NCI-H526 (cell line): ENCODE measurements around the gene ATP8A2.
"Not testable (repeated sequence)": the region's sequence is repeated elsewhere in the genome, so short reads cannot be mapped to it uniquely, and the experiment has no call there.

Experiments
- DNase-seq, 2 experiments: peaks; one replicate each; lab custom pipeline; 2025; lab: John Stamatoyannopoulos, UW

The ATP8A2 gene

GRCh38 chr13:25806264-25806974, 434.6 kb downstream of the ATP8A2 start:
- no peak for DNase-seq

GRCh38 chr13:25807562-25807961, 435.8 kb downstream of the ATP8A2 start:
- no peak for DNase-seq

- DNase-seq = no peak
Measured at GRCh38 chr13:25811506-25811905, 439.7 kb downstream of the ATP8A2 start.

- DNase-seq = no peak
Measured at GRCh38 chr13:25816239-25816638, 444.5 kb downstream of the ATP8A2 start.

- peak; percentile 63 to 73 for DNase-seq
Measured at GRCh38 chr13:25819856-25820530, 448.2 kb downstream of the ATP8A2 start.

GRCh38 chr13:25821776-25822175, 450.0 kb downstream of the ATP8A2 start:
- DNase-seq = no peak

GRCh38 chr13:25827221-25827620, 455.4 kb downstream of the ATP8A2 start:
- not testable (repeated sequence) for DNase-seq

- DNase-seq = no peak
Measured at GRCh38 chr13:25827831-25828465, 456.2 kb downstream of the ATP8A2 start.

- DNase-seq = no peak
Measured at GRCh38 chr13:25833761-25834160, 462.0 kb downstream of the ATP8A2 start.

- peak; percentile 49 to 65 for DNase-seq
Measured at GRCh38 chr13:25836574-25837336, 465.0 kb downstream of the ATP8A2 start.

- DNase-seq = no peak
Measured at GRCh38 chr13:25839371-25839770, 467.6 kb downstream of the ATP8A2 start.

GRCh38 chr13:25840261-25840660, 468.5 kb downstream of the ATP8A2 start:
- no peak for DNase-seq

GRCh38 chr13:25840931-25841330, 469.2 kb downstream of the ATP8A2 start:
- DNase-seq = no peak

GRCh38 chr13:25843692-25844091, 471.9 kb downstream of the ATP8A2 start:
- no peak for DNase-seq

GRCh38 chr13:25844559-25845434, 473.0 kb downstream of the ATP8A2 start:
- DNase-seq = no peak

GRCh38 chr13:25846222-25846984, 474.6 kb downstream of the ATP8A2 start:
- DNase-seq = no peak

GRCh38 chr13:25847145-25847544, 475.4 kb downstream of the ATP8A2 start:
- DNase-seq = no peak

GRCh38 chr13:25847635-25848626, 476.2 kb downstream of the ATP8A2 start:
- no peak for DNase-seq
